Measurements from ENCODE around the gene KRT80. TPM values are rescaled to one million over a fixed set of nuclear protein-coding genes. Genes with fewer than 3 reads are reported as not detected.
A peak's percentile ranks its signal among the peaks of the same experiment; 100 is the strongest.

KRT80 gene
- total RNA-seq, 2 donors from 2014 or later: 0.07 to 0.09 TPM

DNA sequence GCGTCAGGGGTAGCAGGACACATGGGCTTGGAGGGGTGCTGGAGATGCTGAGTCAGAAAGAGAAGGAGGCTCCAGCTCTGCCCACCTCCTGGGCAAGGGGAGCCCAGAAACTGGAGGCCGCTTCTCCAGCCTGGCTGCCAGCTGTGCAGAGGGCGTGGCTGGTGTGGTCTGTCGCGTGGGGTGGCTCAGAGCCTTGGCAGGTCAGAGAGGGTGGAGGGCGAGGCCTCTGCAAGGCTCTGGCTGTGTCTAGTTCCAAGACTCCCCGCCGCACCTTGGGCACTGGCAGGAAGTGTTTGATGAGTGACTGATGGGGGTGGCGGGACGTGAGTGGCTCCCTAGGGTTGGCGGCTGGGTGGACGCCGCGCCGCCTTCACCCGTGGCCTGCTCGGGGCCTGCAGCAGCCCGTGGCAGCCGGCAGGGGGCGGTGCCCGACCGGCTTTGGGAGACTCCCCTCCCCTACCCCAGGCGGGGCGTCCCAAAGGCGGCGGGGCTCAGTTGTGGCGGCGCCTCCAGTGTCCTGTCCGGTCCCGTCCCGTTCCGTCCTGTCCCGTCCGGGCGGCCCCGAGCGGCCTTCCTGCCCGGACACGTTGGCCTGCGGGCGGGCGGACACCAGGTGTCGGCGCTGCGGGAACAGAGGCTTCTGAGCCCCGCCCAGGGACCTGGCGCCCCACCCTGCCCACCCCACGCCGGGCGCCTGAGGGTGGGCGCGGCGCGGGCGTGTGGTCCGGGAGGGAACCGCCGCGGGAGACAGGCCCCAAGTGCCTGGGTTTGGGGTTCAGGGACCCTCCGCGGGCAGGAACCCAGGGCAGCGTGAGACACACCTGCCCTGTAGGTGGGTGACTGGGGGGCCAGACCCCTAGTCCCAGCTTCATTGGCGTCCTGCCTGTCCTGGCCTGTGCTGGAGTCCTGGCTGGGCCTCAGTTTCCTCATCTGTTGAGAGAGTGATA, 39.7 kb downstream of the KRT80 start:
- no peaks in the 10 kb centered on the region for H3K4me1 Mint-ChIP-seq
- Histone ChIP-seq H3K27me3 (ENCODE audit: control insufficient read depth, insufficient read depth, low read length, poor library complexity, severe bottlenecking) (no peaks in the 10 kb centered on the region), H3K9ac (ENCODE audit: extremely low read depth, low read length, poor library complexity, severe bottlenecking) (no peak overlapping the region), H3K9me3 (ENCODE audit: control insufficient read depth, low read length) (no peaks in the 10 kb centered on the region), H3K27ac (ENCODE audit: low read depth, low read length) (no peak overlapping the region), H3K4me1 (ENCODE audit: control insufficient read depth, insufficient read depth, low read length) (no peaks in the 10 kb centered on the region), H3K36me3 (ENCODE audit: control insufficient read depth, insufficient read depth, low read length) (no peaks in the 10 kb centered on the region), H3K4me3 (ENCODE audit: low read length) (no peak overlapping the region)
- no peaks in the 10 kb centered on the region for H3K36me3 Mint-ChIP-seq (ENCODE audit: low read depth)
- DNase-seq: peak; percentile 95
- no peak overlapping the region for H3K27ac Mint-ChIP-seq
- WGBS, 2 experiments (ENCODE audit: insufficient coverage in 1 of 2, insufficient read length in 1 of 2): 78 to 81% methylated on average over 9 to 63 of the region's 63 CpGs
- no peaks in the 10 kb centered on the region for H3K27me3 Mint-ChIP-seq (ENCODE audit: insufficient read depth)
- H3K4me3 Mint-ChIP-seq: peak overlapping the region; percentile 22
- TF ChIP-seq CTCF (conservative IDR thresholded peaks at IDR 0.05): peak; percentile 99
- no peaks in the 10 kb centered on the region for H3K9me3 Mint-ChIP-seq

DNA sequence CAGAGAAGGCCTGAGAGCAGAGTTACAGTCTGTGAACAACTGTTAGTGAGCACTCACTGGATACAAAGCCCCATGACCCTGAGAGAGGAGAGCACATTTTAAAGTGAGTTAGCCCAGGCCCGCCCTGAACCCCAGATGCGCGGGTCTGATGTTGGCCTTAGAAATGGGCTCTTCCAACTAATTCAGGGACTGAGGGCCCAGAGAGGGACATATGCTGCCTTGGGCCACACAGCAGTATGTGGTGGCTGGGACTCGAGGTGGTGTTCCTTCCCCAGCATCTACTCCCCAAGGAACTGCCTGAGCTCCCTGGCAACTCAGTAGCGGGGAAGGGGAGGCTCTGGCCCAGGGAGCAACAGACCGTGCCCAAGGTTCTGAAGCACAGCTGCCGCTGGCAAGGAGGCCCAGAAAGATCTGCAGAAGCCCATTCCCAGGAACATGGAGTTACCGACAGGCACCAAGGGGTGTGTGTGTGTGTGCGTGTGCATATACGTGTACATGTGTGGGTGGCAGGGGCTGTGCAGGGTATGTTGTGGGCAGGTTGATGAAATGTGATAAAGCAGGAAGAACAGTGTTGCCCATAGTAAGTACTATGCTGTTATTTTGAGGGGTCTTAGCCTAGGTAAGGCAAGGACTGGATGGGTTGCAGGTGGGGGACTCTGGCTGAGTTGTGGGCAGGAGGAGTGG, 40.5 kb downstream of the KRT80 start:
- Histone ChIP-seq H3K4me3 (ENCODE audit: low read length) (no peak overlapping the region), H3K27ac (ENCODE audit: low read depth, low read length) (no peak overlapping the region), H3K9ac (ENCODE audit: extremely low read depth, low read length, poor library complexity, severe bottlenecking) (no peak overlapping the region), H3K27me3 (ENCODE audit: control insufficient read depth, insufficient read depth, low read length, poor library complexity, severe bottlenecking) (no peaks in the 10 kb centered on the region), H3K4me1 (ENCODE audit: control insufficient read depth, insufficient read depth, low read length) (no peaks in the 10 kb centered on the region), H3K36me3 (ENCODE audit: control insufficient read depth, insufficient read depth, low read length) (no peaks in the 10 kb centered on the region), H3K9me3 (ENCODE audit: control insufficient read depth, low read length) (no peaks in the 10 kb centered on the region)
- Mint-ChIP-seq H3K4me1 (no peaks in the 10 kb centered on the region), H3K27ac (no peak overlapping the region), H3K9me3 (no peaks in the 10 kb centered on the region), H3K27me3 (ENCODE audit: insufficient read depth) (no peaks in the 10 kb centered on the region), H3K36me3 (ENCODE audit: low read depth) (no peaks in the 10 kb centered on the region), H3K4me3 (no peak overlapping the region)
- WGBS, 2 experiments (ENCODE audit: insufficient coverage in 1 of 2, insufficient read length in 1 of 2): 88 to 90% methylated on average over 8 to 10 of the region's 10 CpGs
- no peak for TF ChIP-seq CTCF (conservative IDR thresholded peaks at IDR 0.05)
- DNase-seq: peak; percentile 50

GRCh38 chr12:52149651-52150241, 42.1 kb downstream of the KRT80 start:
- no peaks in the 10 kb centered on the region for H3K9me3 Mint-ChIP-seq
- no peaks in the 10 kb centered on the region for H3K4me1 ChIP-seq (ENCODE audit: control insufficient read depth, insufficient read depth, low read length)
- H3K4me3 ChIP-seq (ENCODE audit: low read length): no peak overlapping the region
- H3K9ac ChIP-seq (ENCODE audit: extremely low read depth, low read length, poor library complexity, severe bottlenecking): no peak overlapping the region
- no peak for TF ChIP-seq CTCF (conservative IDR thresholded peaks at IDR 0.05)
- H3K27ac ChIP-seq (ENCODE audit: low read depth, low read length): no peak overlapping the region
- H3K9me3 ChIP-seq (ENCODE audit: control insufficient read depth, low read length): no peaks in the 10 kb centered on the region
- H3K4me3 Mint-ChIP-seq: no peak overlapping the region
- DNase-seq: peak; percentile 72
- H3K27me3 Mint-ChIP-seq (ENCODE audit: insufficient read depth): no peaks in the 10 kb centered on the region
- no peaks in the 10 kb centered on the region for H3K36me3 Mint-ChIP-seq (ENCODE audit: low read depth)
- no peak overlapping the region for H3K27ac Mint-ChIP-seq
- H3K36me3 ChIP-seq (ENCODE audit: control insufficient read depth, insufficient read depth, low read length): no peaks in the 10 kb centered on the region
- H3K4me1 Mint-ChIP-seq: peaks cover 5% of the 10 kb centered on the region
- H3K27me3 ChIP-seq (ENCODE audit: control insufficient read depth, insufficient read depth, low read length, poor library complexity, severe bottlenecking): no peaks in the 10 kb centered on the region
- 69 to 82% methylated on average over 5 of the region's 5 CpGs for WGBS, 2 experiments (ENCODE audit: insufficient coverage in 1 of 2, insufficient read length in 1 of 2)

Measured in endodermal cell (in vitro differentiated cells).